GM19043 (cell line): Measurements from ENCODE around the gene CCDC92.

Experiments used
- ATAC-seq: cut with Tn5 transposase; IDR thresholded peaks from one replicate; pipeline ENCODE4 v1.9.1; 2021; ENCODE audit warnings: low read depth; ENCODE audit not compliant: unreplicated experiment

CCDC92 gene

GRCh38 chr12:123892853-123893252, 79.8 kb downstream of the CCDC92 start:
- ATAC-seq, result no peak

GRCh38 chr12:123892180-123892559, 80.5 kb downstream of the CCDC92 start:
- no peak for ATAC-seq

- ATAC-seq, result no peak
Observed at GRCh38 chr12:123891516-123892179, 81.0 kb downstream of the CCDC92 start.

GRCh38 chr12:123891011-123891410, 81.6 kb downstream of the CCDC92 start:
- ATAC-seq, result no peak

GRCh38 chr12:123890536-123890902, 82.1 kb downstream of the CCDC92 start:
- ATAC-seq, result no peak

- ATAC-seq, result no peak
Observed at GRCh38 chr12:123889848-123890535, 82.6 kb downstream of the CCDC92 start.

- no peak for ATAC-seq
Observed at GRCh38 chr12:123888989-123889388, 83.6 kb downstream of the CCDC92 start.

GRCh38 chr12:123886931-123887582, 85.6 kb downstream of the CCDC92 start:
- ATAC-seq, result no peak

GRCh38 chr12:123886258-123886657, 86.4 kb downstream of the CCDC92 start:
- ATAC-seq, result no peak
